Naive B cell (primary cell): ENCODE results near the gene FKRP. TPM values are rescaled to one million over a fixed set of nuclear protein-coding genes. Genes with fewer than 3 reads are reported as not detected.

ENCODE experiments used
- ATAC-seq, 2 donors: fragments of 150-1000 bp; cut with Tn5 transposase; 2 replicates each; pipeline ENCODE4 v1.10.0; 2021; ENCODE audit warnings: low read depth in 2 of 2, mild to moderate bottlenecking in 2 of 2, moderate library complexity in 2 of 2
- DNase-seq: peaks from one replicate; pipeline ENCODE4 v3.0.0; 2022
- H3K27ac Mint-ChIP-seq, 6 donors: one replicate each; pipeline ENCODE4 v1.8.0; 2020 to 2022; ENCODE audit warnings: mild to moderate bottlenecking in 6 of 6, mixed read lengths in 6 of 6, moderate library complexity in 5 of 6, inconsistent platforms in 2 of 6
- H3K27me3 Mint-ChIP-seq, 3 donors: one replicate each; pipeline ENCODE4 v1.8.0; 2021 to 2022; ENCODE audit warnings: mixed read lengths in 3 of 3, mild to moderate bottlenecking in 1 of 3
- H3K36me3 Mint-ChIP-seq, 2 donors: one replicate each; pipeline ENCODE4 v1.8.0; 2020 to 2022; ENCODE audit warnings: mixed read lengths in 2 of 2, inconsistent platforms in 1 of 2, mild to moderate bottlenecking in 1 of 2
- H3K4me1 Mint-ChIP-seq, 3 donors: one replicate each; pipeline ENCODE4 v1.8.0; 2020 to 2022; ENCODE audit warnings: mixed read lengths in 3 of 3, inconsistent platforms in 1 of 3, mild to moderate bottlenecking in 1 of 3, moderate library complexity in 1 of 3
- H3K4me3 Mint-ChIP-seq, 8 donors: one replicate each; pipeline ENCODE4 v1.8.0; 2020 to 2022; ENCODE audit warnings: mild to moderate bottlenecking in 8 of 8, mixed read lengths in 8 of 8, moderate library complexity in 8 of 8, inconsistent platforms in 2 of 8
- H3K9me3 Mint-ChIP-seq, 7 donors: one replicate each; pipeline ENCODE4 v1.8.0; 2020 to 2022; ENCODE audit warnings: mixed read lengths in 7 of 7, mild to moderate bottlenecking in 5 of 7, inconsistent platforms in 2 of 7, moderate library complexity in 1 of 7
- polyA plus RNA-seq, 6 donors: library from polyadenylated mRNA; unstranded; fragments of 300-500 nt; fragmentation: Illumina TruSeq; gene quantifications; one replicate each; pipeline ENCODE4 v1.2.3, GENCODE V29; 2021; ENCODE audit warnings: low read depth in 6 of 6

FKRP gene
- polyA plus RNA-seq, 6 donors from 2014 or later, result 2.0 to 10.1 (median 6.0) TPM

- no peak for DNase-seq
- peak overlapping the region in 1 of 6 donors; percentile 48 for H3K27ac Mint-ChIP-seq
Observed at GRCh38 chr19:46730187-46730586, 15.7 kb upstream of the FKRP start.

DNA sequence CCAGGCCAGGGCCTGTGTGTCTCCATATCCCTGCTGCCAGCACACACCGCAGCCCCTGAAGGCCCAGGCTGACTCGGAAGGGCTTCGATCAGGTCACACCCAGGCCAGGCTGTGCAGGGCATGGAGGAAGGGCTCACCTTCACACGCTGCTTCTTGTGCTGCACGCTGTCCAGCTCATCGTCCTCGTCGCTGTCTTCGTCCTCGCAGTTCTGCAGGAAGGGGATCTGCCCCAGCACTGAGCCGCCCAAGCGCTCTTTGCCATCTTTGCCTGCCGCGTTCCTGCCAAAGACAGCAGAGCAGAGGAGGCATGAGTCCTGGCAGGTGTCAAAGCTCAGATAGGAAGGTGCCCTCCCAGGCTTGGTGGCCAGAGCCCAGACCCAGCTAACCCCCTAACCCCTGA, 15.3 kb upstream of the FKRP start:
- Mint-ChIP-seq H3K27me3 (no peaks in the 10 kb centered on the region), H3K4me3 (peak overlapping the region in 1 of 8 donors; percentile 29), H3K4me1 (peaks cover 24 to 46% (median 34%) of the 10 kb centered on the region in 3 donors), H3K9me3 (no peaks in the 10 kb centered on the region), H3K36me3 (peaks cover 5 to 27% of the 10 kb centered on the region in 2 donors), H3K27ac (peak overlapping the region in 3 of 6 donors; percentile 33 to 54 (median 48))
- no peak for ATAC-seq
- DNase-seq, result no peak

More at GRCh38 chr19:46730187-46730586, 15.7 kb upstream of the FKRP start:
- ATAC-seq, result no peak
- Mint-ChIP-seq H3K27me3 (no peaks in the 10 kb centered on the region), H3K9me3 (no peaks in the 10 kb centered on the region), H3K4me3 (no peak overlapping the region), H3K36me3 (peaks cover 5 to 29% of the 10 kb centered on the region in 2 donors), H3K4me1 (peaks cover 24 to 47% (median 34%) of the 10 kb centered on the region in 3 donors)

GRCh38 chr19:46731007-46731501, 14.8 kb upstream of the FKRP start:
- Mint-ChIP-seq H3K9me3 (no peaks in the 10 kb centered on the region), H3K36me3 (peaks cover 5 to 22% of the 10 kb centered on the region in 2 donors), H3K4me3 (no peak overlapping the region), H3K27me3 (no peaks in the 10 kb centered on the region), H3K27ac (peak overlapping the region in 2 of 6 donors; percentile 48 to 54), H3K4me1 (peaks cover 24 to 42% (median 31%) of the 10 kb centered on the region in 3 donors)
- ATAC-seq (no peak), DNase-seq (no peak)

- ATAC-seq (no peak), DNase-seq (no peak)
- H3K27me3 Mint-ChIP-seq, result no peaks in the 10 kb centered on the region
- H3K9me3 Mint-ChIP-seq, result no peaks in the 10 kb centered on the region
- peaks cover 5 to 17% of the 10 kb centered on the region in 2 donors for H3K36me3 Mint-ChIP-seq
- H3K27ac Mint-ChIP-seq, result peak overlapping the region in 4 of 6 donors; percentile 10 to 57 (median 33)
- H3K4me1 Mint-ChIP-seq, result peaks cover 24 to 39% (median 28%) of the 10 kb centered on the region in 3 donors
- H3K4me3 Mint-ChIP-seq, result no peak overlapping the region
Observed at GRCh38 chr19:46731584-46731983, 14.3 kb upstream of the FKRP start.

DNA sequence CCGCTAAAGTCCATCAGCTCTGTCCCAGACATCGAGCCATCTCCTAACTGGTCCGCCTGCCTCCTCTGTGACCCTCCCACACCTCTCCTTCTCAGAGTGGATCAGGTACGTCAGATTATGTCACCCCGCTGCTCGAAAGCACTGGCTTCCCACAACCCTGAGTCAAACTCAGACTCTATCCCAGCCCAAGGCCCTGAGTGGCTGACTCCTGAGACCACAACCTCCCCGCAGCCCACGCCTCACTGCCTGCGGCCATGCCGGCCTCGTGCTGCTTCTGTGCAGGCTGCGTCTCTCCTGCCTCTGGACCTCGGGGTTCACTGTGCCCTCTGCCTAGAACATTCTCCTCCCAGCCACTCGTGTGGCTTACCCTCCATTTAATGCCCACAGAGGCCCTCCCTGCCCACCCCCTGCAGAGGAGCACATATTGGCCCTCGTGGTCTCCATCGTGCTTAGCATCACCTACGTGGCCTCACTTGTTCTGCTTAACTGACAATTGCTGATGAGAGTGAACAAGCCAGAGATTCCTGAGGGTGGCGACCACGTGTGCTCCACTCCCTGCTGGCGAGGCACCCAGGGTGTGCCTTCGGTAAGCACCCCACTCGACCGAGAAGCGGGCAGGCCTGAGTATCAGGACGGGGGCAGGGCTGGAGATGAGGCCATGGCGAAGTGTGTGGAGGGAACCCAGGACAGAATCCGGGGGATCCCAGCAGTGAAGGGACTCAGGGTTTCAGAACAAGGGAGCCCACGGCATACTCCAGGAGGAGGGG, 13.5 kb upstream of the FKRP start:
- H3K27me3 Mint-ChIP-seq, result no peaks in the 10 kb centered on the region
- peak overlapping the region in 3 of 6 donors; percentile 27 to 57 (median 39) for H3K27ac Mint-ChIP-seq
- no peaks in the 10 kb centered on the region for H3K9me3 Mint-ChIP-seq
- H3K4me3 Mint-ChIP-seq, result peak overlapping the region in 2 of 8 donors; percentile 52 to 62
- DNase-seq (no peak), ATAC-seq (no peak)
- peaks cover 5 to 18% of the 10 kb centered on the region in 2 donors for H3K36me3 Mint-ChIP-seq
- H3K4me1 Mint-ChIP-seq, result peaks cover 22 to 33% (median 27%) of the 10 kb centered on the region in 3 donors

- H3K4me3 Mint-ChIP-seq, result no peak overlapping the region
- peak overlapping the region in 1 of 6 donors; percentile 56 for H3K27ac Mint-ChIP-seq
- no peak for DNase-seq
- no peaks in the 10 kb centered on the region for H3K27me3 Mint-ChIP-seq
- no peaks in the 10 kb centered on the region for H3K9me3 Mint-ChIP-seq
- peaks cover 20 to 29% (median 26%) of the 10 kb centered on the region in 3 donors for H3K4me1 Mint-ChIP-seq
- ATAC-seq, result no peak
- H3K36me3 Mint-ChIP-seq, result peaks cover 5 to 18% of the 10 kb centered on the region in 2 donors
Observed at GRCh38 chr19:46732966-46733689, 12.7 kb upstream of the FKRP start.

DNA sequence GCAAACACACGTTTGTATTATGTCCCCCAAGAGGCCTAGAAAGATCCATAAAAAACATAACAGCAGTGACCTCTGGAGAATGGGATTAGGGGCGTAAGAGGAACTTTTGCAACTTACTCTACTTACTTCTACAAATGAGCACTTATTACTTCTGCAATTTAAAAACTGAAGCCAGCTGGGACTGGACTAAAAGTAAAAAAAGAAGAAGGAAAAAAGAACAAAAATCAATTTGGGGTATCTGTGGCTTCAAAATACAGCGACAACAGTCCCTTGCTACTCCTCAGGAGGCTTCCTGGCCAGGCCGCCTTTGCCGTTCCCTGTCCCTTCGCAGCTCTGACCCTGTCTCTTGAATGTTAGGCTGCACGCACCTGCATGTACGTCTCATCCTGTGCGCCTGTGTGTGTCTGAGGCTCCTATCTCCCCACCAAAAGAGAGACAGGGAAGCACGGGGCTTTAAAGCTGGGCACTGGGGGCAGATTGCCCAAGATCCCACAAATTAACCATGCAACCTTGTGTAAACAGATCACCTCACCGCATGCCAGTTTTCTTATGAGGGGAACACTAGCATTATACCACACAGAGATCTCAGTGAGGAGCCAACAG, 12.1 kb upstream of the FKRP start:
- no peak for ATAC-seq

DNA sequence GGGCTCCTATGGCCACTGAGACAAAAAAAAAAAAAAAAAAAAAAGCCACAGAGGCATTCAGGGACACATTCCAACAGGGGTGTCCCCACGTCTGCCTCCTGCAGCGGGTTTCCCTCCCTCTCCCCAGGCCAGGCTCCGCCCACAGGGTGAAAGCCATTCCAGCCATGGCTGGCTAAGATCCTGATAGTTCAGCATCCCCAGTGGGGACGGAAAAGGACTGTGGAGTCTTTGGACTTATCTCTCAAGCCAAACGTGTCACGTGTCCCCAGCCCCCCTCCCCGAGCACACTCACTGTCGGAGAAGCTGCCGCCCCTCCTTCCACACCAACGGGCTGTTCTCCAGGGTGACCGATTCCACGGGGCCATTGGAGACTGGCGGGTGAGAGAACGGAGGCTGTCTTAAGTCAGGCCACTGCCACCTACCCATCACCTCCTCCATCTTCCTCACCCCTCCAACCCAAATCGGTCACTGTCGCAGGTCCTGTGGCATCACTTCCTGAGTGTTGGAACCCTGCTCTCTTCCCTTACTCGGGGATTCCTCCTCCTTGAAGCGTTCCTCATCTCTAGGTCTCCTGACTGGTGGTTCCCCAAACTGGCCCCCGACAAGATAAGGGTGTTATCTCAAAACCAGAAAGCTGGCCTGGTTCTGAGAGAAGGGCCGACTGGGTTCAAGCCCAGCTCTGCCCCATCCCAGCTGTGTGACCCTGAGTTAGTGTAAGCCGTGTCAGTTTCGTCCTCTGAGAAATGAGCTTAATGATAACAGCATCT, 9.1 kb upstream of the FKRP start:
- no peaks in the 10 kb centered on the region for H3K9me3 Mint-ChIP-seq
- H3K4me1 Mint-ChIP-seq, result peaks cover 17 to 29% (median 23%) of the 10 kb centered on the region in 3 donors
- ATAC-seq (no peak), DNase-seq (no peak)
- H3K4me3 Mint-ChIP-seq, result no peak overlapping the region
- peak overlapping the region in 1 of 6 donors; percentile 9 for H3K27ac Mint-ChIP-seq
- H3K27me3 Mint-ChIP-seq, result no peaks in the 10 kb centered on the region
- peaks cover 5 to 15% of the 10 kb centered on the region in 2 donors for H3K36me3 Mint-ChIP-seq

More for the DNA sequence above, 12.1 kb upstream of the FKRP start:
- H3K27ac Mint-ChIP-seq, result no peak overlapping the region
- H3K27me3 Mint-ChIP-seq, result no peaks in the 10 kb centered on the region
- H3K9me3 Mint-ChIP-seq, result no peaks in the 10 kb centered on the region
- H3K4me1 Mint-ChIP-seq, result peaks cover 15 to 25% (median 23%) of the 10 kb centered on the region in 3 donors
- DNase-seq, result no peak
- H3K36me3 Mint-ChIP-seq, result peaks cover 5 to 18% of the 10 kb centered on the region in 2 donors
- H3K4me3 Mint-ChIP-seq, result no peak overlapping the region

GRCh38 chr19:46737298-46737654, 8.6 kb upstream of the FKRP start:
- Mint-ChIP-seq H3K36me3 (peaks cover 5 to 12% of the 10 kb centered on the region in 2 donors), H3K4me3 (no peak overlapping the region), H3K9me3 (no peaks in the 10 kb centered on the region), H3K27me3 (no peaks in the 10 kb centered on the region), H3K27ac (peak overlapping the region in 1 of 6 donors; percentile 9), H3K4me1 (peaks cover 20 to 29% (median 23%) of the 10 kb centered on the region in 3 donors)
- ATAC-seq, result no peak
- DNase-seq, result no peak

DNA sequence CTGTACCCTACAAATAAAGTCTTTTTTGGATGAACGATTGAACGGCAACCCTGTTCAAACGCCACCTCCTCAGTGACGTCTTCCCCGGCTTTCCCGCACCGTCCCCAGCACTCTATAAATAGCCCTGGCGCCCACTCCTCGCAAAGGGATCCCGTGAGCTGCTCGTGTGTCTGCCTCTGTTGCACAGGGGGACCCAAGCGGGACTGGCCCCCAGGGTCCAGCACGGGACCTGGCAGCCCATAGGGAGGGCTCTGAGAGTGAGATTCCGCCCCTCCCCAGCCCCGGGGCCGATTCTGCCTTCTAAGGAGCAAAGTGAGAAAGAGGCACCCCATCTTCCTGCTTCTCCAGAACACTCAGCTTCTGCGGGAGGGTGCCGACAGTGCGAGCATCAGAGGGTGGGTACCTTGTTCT, 8.1 kb upstream of the FKRP start:
- H3K9me3 Mint-ChIP-seq, result no peaks in the 10 kb centered on the region

DNA sequence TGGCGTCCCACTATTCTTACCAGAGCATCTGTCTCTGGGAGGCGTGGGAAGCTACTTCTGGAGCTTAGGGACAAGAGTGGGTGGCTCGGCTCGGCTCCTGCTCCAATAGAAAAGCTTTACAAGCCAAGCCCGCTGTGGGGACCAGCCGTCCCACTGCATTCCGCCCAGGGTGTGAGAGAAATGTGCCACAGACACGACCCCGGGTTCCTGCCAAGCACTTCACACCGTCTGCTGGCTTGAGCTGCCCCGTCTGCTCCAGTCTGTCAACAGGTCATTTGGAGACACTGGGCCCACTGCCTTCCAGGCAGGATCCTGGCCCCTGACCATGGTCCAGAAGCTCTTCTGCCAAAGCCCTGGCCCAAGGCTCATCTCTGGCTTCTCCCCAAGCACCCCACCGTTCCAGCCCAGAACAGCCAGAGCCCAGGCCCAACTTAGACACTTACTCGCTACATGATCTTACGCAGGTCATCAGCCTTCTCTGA, 6.5 kb upstream of the FKRP start:
- no peak for DNase-seq
- Mint-ChIP-seq H3K9me3 (no peaks in the 10 kb centered on the region), H3K27me3 (no peaks in the 10 kb centered on the region), H3K4me3 (no peak overlapping the region), H3K27ac (peak overlapping the region in 2 of 6 donors; percentile 51 to 59), H3K36me3 (peaks cover under 1 to 12% of the 10 kb centered on the region in 2 donors), H3K4me1 (peaks cover 37 to 43% (median 39%) of the 10 kb centered on the region in 3 donors)
- ATAC-seq, result no peak

More for the DNA sequence above, 8.1 kb upstream of the FKRP start:
- no peak overlapping the region for H3K27ac Mint-ChIP-seq
- H3K4me3 Mint-ChIP-seq, result no peak overlapping the region
- H3K4me1 Mint-ChIP-seq, result peaks cover 23 to 32% (median 26%) of the 10 kb centered on the region in 3 donors
- ATAC-seq (no peak), DNase-seq (no peak)
- peaks cover 5 to 12% of the 10 kb centered on the region in 2 donors for H3K36me3 Mint-ChIP-seq
- no peaks in the 10 kb centered on the region for H3K27me3 Mint-ChIP-seq

GRCh38 chr19:46741447-46741846, 4.4 kb upstream of the FKRP start:
- H3K36me3 Mint-ChIP-seq, result peaks cover 0 to 12% of the 10 kb centered on the region in 2 donors
- H3K4me1 Mint-ChIP-seq, result peaks cover 50 to 54% (median 51%) of the 10 kb centered on the region in 3 donors
- H3K4me3 Mint-ChIP-seq, result no peak overlapping the region
- no peak for DNase-seq
- H3K9me3 Mint-ChIP-seq, result no peaks in the 10 kb centered on the region
- H3K27me3 Mint-ChIP-seq, result no peaks in the 10 kb centered on the region
- no peak for ATAC-seq
- peak overlapping the region in 1 of 6 donors; percentile 59 for H3K27ac Mint-ChIP-seq
